NT2/D1 (cell line): ENCODE data around the gene TNP2.

Source experiments
- DNase-seq: peaks from one replicate; pipeline ENCODE4 v3.0.0-alpha.2; 2011; ENCODE audit warnings: low read depth, low spot score
- H3K27me3 ChIP-seq: 2 replicates; pipeline ENCODE4 v1.6.0; 2011; ENCODE audit warnings: mild to moderate bottlenecking; ENCODE audit not compliant: insufficient read length, insufficient read depth
- H3K36me3 ChIP-seq: 2 replicates; pipeline ENCODE4 v1.6.1; 2011; ENCODE audit warnings: mild to moderate bottlenecking, low read length, mixed read lengths; ENCODE audit not compliant: insufficient read depth, insufficient read length
- H3K4me1 ChIP-seq: 2 replicates; pipeline ENCODE4 v1.5.1; 2011; ENCODE audit not compliant: insufficient read depth, insufficient read length
- H3K4me3 ChIP-seq: 2 replicates; pipeline ENCODE4 v1.5.1; 2011; ENCODE audit warnings: low read depth; ENCODE audit not compliant: insufficient read length
- H3K9ac ChIP-seq: 2 replicates; pipeline ENCODE4 v1.6.0; 2011; ENCODE audit warnings: low read depth; ENCODE audit not compliant: insufficient read length
- H3K9me3 ChIP-seq: 2 replicates; pipeline ENCODE4 v1.5.1; 2011; ENCODE audit warnings: mild to moderate bottlenecking, low read length; ENCODE audit not compliant: insufficient read depth
- SUZ12 ChIP-seq: IDR thresholded peaks from 2 replicates; pipeline ENCODE4 v1.6.1; 2011; ENCODE audit not compliant: insufficient read length, insufficient read depth; ENCODE audit errors: extremely low read depth
- YY1 ChIP-seq: IDR thresholded peaks from 2 replicates; pipeline ENCODE4 v1.6.1; 2011; ENCODE audit not compliant: insufficient read length, insufficient read depth
- ZNF274 ChIP-seq: IDR thresholded peaks from 2 replicates; pipeline ENCODE4 v1.6.1; 2011; ENCODE audit warnings: mild to moderate bottlenecking, low read depth, low read length

Gene TNP2

DNA sequence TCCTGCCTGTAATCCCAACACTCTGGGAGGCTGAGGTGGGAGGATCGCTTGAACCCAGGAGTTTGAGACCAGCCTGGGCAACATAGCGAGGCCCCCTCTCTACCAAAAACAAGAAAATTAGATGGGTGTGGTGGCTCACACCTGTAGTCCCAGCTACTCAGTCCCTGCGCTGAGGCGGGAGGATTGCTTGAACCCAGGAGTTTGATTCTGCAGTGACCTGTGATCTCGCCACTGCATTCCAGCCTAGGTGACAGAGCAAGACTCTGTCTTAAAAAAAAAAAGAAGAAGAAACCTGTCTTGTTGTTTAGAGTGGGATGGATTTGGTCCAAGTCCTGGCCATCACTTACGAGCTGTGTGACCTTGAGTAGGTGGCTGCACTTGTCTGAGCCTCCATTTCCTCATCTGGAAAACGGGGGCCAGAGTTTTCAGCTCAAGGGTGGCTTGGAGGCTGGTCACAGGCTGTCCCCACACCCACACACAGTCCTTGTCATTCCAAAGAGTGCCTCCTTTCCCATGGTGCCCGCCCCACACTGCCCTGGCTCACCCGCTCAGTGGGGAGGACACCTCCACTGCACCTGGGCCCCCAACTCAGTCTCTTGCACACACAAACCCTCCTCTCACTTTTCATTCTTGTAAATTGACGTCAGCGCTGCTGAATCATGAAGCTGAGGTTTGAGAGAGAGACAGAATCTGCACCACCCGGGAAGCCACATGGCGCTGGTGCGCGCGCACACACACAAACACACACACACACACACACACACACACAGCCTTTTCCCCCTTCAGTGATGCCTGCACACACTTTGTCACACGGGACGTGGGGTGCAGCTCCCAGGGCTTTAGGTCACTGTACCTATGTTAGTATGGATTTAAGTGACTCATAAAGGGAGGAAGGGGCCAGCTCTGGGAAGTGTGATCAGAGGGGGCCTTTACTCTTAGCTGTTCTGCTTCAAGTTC lies 17.3 kb downstream of the TNP2 start:
- peaks cover 21% of the 10 kb centered on the region for H3K4me1 ChIP-seq
- no peaks in the 10 kb centered on the region for H3K27me3 ChIP-seq
- no peak for TF ChIP-seq YY1
- TF ChIP-seq ZNF274: no peak
- TF ChIP-seq SUZ12: no peak
- no peaks in the 10 kb centered on the region for H3K9me3 ChIP-seq
- H3K4me3 ChIP-seq: no peak overlapping the region
- H3K36me3 ChIP-seq: peaks cover 38% of the 10 kb centered on the region
- no peak for DNase-seq
- H3K9ac ChIP-seq: no peak overlapping the region

DNA sequence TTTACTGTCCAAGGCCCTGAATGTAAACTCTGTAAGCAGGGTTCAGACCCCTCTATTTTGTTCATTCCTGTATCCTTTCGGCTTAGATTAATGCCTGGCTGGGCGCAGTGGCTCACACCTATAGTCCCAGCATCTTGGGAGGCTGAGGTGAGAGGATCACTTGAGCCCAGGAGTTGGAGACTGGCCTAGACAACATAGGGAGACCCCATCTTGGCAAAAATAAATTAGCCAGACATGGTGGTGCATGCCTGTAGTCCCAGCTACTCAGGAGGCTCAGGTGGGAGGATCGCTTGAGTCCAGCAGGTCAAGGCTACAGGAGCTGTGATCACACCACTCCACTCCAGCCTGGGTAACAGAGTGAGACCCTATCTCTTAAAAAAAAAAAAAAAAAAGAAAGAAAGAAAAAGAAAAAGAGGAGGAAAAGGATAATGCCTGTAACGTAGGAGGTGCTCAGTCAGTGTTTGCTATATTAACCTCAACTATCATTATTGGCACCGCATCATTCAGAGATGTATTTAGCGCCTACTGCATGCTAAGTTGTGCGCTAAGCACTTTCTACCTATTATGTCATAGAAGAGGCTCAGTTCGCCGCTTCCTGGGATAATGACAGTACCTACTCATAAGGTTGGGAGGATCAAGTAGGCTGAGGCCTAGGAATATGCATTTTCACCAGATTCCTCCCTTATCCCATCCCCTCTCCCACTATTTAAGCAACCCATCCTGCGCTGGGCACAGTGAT lies 18.2 kb downstream of the TNP2 start:
- Histone ChIP-seq H3K9me3 (no peaks in the 10 kb centered on the region), H3K9ac (no peak overlapping the region), H3K4me3 (no peak overlapping the region), H3K27me3 (no peaks in the 10 kb centered on the region), H3K36me3 (peaks cover 38% of the 10 kb centered on the region), H3K4me1 (peaks cover 21% of the 10 kb centered on the region)
- no peak for DNase-seq
- no peak for TF ChIP-seq SUZ12
- no peak for TF ChIP-seq YY1
- TF ChIP-seq ZNF274: no peak

DNA sequence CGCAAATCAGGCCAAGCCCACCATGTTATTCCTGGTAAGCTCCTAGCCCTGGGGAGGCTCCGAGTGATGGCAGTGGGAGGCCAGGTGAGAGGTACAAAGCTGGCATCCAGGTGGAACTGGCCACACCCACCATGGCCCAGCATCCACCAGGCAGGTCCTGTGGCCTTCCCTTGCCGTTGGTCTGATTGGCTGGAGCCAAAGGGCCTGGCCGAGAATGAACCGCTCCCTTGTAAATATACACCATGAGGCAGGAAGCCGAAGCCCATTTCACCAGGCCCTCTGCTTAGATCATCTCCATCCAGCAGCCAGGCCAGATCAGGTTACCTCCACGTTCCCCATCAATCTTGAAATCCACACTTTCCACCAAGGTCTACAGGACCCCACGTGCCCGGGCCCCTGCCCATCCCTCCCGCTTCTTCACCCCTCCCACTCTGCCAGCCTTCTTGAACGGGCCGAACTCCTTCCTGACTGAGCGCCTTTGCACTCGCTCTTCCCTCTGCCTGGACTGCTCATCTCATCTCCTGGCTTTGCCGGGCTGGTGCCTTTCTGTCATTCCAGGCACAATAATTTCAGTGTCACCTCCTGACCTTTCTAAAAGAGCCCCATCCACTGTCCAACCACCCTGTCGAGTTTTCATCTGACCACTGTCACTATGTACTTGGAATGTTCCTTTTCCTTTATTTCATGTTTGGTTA lies 18.9 kb downstream of the TNP2 start:
- DNase-seq: no peak
- H3K9me3 ChIP-seq: no peaks in the 10 kb centered on the region
- H3K36me3 ChIP-seq: peaks cover 35% of the 10 kb centered on the region
- peaks cover 21% of the 10 kb centered on the region for H3K4me1 ChIP-seq
- no peak overlapping the region for H3K9ac ChIP-seq
- H3K27me3 ChIP-seq: no peaks in the 10 kb centered on the region
- TF ChIP-seq YY1: no peak
- TF ChIP-seq SUZ12: no peak
- no peak for TF ChIP-seq ZNF274
- no peak overlapping the region for H3K4me3 ChIP-seq

DNA sequence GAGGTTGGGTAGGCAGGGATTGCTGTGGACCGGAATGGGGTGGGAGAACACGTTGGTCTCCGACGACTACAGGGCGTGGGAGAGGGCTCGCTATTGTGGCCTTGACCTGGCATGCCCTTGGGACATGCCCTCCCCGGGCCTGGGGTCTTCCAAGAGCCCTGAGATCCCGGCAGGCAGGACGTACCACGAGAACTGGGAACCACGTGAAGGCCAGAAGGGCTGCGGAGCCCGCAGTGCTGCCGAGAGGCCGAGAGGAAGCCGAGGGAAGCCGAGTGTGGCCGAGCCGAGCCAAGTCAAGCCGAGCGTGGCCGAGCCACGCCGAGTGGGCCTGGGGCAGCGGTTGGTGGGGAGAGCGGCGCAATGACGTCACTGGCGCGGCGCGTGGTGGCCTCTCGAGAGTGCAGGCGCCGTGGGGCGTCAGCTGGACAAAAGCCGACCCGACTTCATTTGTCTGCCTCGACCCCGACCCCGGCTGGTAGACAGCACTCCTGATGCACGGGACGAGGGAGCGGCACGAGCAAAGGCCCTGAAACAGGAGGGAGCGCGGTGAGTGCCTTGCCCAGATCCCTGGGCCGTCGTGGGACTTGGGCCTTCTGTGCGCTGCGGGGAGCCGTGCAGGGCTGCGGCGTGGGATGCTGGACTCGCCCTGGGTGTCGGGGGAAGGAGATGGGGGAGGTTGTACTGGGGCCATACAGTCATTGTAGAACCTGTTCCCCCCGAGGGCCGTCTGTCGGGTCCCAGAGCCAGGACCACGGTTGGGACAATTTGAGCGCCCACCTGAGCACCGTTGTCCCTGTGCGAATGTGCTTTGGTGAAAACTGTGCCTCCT lies 19.7 kb downstream of the TNP2 start:
- peaks cover 21% of the 10 kb centered on the region for H3K4me1 ChIP-seq
- H3K9me3 ChIP-seq: no peaks in the 10 kb centered on the region
- DNase-seq: no peak
- no peak overlapping the region for H3K4me3 ChIP-seq
- peaks cover 28% of the 10 kb centered on the region for H3K36me3 ChIP-seq
- H3K9ac ChIP-seq: no peak overlapping the region
- H3K27me3 ChIP-seq: no peaks in the 10 kb centered on the region
- no peak for TF ChIP-seq SUZ12
- TF ChIP-seq ZNF274: no peak
- TF ChIP-seq YY1: no peak

DNA sequence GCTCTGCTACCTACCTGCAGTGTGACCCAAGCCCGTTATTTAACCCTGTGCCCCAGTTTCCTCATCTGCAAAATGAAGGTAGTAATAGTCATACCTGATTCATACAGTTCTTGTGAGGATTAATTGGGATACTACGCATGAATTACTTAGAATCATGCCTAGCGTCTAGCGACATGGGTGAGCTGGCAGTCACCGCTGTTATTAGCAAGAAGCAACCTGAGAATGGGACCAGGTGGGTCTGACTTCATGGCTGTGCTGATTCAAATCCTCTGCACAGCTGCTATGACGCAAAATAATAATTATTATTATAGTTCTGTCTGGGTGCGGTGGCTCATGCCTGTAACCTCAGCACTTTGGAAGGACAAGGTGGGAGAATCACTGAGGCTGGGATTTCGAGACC lies 21.0 kb downstream of the TNP2 start:
- Histone ChIP-seq H3K4me1 (peaks cover 15% of the 10 kb centered on the region), H3K27me3 (no peaks in the 10 kb centered on the region), H3K36me3 (peaks cover 14% of the 10 kb centered on the region), H3K9ac (no peak overlapping the region), H3K9me3 (no peaks in the 10 kb centered on the region), H3K4me3 (no peak overlapping the region)
- no peak for DNase-seq
- TF ChIP-seq ZNF274 (no peak), YY1 (no peak), SUZ12 (no peak)

DNA sequence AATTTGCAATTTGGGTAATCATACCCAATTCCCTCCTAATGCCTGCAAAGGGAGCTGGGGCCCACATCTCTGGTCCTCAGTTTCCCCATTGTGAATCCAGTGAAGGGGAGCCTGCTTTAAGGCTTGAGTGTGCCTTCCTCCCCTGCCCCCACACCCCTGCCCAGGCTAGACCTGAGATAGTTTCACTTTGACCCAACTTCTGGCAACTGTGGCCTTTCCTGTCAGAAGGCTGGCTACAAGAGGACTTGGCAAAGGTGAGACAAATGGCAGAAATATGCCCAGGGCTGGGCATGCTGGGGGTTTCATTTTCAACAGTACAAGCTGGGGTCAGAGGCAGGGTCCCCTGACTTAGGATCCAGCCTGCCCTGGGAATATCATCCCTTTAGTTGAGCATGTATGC lies 23.1 kb downstream of the TNP2 start:
- H3K4me3 ChIP-seq: no peak overlapping the region
- DNase-seq: no peak
- no peak overlapping the region for H3K9ac ChIP-seq
- peaks cover 11% of the 10 kb centered on the region for H3K4me1 ChIP-seq
- no peaks in the 10 kb centered on the region for H3K9me3 ChIP-seq
- TF ChIP-seq SUZ12 (no peak), YY1 (no peak), ZNF274 (no peak)
- H3K36me3 ChIP-seq: no peaks in the 10 kb centered on the region
- no peaks in the 10 kb centered on the region for H3K27me3 ChIP-seq
